GM19328 (cell line): ENCODE measurements around the gene SLC66A1.
"Not testable (repeated sequence)": the region's sequence is repeated elsewhere in the genome, so short reads cannot be mapped to it uniquely, and the experiment has no call there.

Source experiments
- ATAC-seq: cut with Tn5 transposase; IDR thresholded peaks from one replicate; pipeline ENCODE4 v1.9.1; 2021; ENCODE audit warnings: mild to moderate bottlenecking, moderate library complexity; ENCODE audit not compliant: unreplicated experiment

The SLC66A1 gene, protein sequence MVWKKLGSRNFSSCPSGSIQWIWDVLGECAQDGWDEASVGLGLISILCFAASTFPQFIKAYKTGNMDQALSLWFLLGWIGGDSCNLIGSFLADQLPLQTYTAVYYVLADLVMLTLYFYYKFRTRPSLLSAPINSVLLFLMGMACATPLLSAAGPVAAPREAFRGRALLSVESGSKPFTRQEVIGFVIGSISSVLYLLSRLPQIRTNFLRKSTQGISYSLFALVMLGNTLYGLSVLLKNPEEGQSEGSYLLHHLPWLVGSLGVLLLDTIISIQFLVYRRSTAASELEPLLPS

GRCh38 chr1:19311931-19312781 is at the start of gene SLC66A1, which contains the start of gene AKR7A2:
Gene SLC66A1 (plus strand): TSS chr1:19312326. CDS start chr1:19317678, 5,352 bp downstream.
Gene AKR7A2 (minus strand): TSS chr1:19312144. CDS start chr1:19312124, 20 bp downstream.
- peak; percentile 69 for ATAC-seq

DNA sequence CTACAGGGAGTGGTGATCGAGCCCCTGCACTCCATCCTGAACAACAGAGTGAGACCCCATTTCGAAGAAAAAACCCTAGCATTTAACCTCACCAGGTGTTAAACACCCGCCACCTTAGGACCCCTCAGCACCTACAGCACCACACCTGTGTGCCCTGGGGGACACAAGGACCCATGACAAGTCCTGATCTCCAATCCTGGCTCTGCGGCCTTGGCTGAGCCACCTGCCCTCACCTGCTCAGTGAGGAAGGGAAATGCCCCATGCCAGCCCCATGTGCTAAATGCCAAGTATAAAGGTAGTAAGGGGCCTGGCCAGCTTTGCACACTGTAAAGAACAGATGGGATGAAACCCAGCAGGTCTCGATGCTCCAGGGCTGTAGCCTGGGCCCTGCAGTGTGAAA is 49.4 kb upstream of the SLC66A1 start:
- no peak for ATAC-seq

- ATAC-seq, result no peak
Measured at GRCh38 chr1:19268445-19268844, 43.7 kb upstream of the SLC66A1 start.

DNA sequence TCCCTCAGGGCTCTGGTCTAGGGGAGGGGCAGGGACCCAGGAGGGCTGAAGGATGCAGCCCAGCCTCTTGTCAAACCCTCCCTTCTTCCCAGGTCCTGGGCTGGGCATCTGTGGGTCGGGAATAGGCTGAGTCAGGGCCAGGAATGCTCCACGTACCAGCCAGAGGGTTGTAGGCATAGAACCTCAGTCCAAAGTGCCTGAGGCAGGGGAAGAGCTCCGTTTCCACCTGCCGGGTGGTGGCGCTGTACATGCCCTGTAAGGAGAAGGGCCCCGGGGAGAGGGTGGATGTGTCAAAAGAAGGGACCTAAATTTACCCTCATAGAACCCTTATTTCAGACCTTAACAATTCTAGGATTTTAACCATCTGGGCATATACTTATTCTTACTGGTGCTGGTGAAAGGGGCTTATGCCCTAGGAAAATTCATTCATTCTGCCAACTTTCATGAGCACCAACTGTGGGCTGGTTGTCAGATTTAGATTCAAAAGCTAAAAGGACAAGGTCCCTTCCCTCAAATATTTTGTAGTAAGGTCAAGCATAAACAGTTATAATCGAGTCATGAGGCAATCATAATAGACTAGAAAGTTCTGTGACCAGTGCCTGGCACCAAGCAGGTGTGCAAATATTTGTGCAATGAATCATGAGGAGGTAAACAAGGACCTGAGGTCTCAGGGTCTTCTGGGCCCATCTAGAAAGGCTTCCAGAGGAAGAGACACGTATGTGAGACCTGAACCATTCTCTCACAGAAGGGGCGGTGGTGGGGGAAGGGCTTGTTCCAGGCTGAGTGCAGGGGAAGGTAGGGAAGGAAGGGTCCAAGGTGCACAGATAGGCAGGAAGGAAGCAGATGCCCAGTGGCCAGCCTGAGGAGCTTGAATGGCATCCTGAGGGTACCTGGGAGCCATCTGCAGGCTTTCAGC is 42.4 kb upstream of the SLC66A1 start:
- not testable (repeated sequence) for ATAC-seq

DNA sequence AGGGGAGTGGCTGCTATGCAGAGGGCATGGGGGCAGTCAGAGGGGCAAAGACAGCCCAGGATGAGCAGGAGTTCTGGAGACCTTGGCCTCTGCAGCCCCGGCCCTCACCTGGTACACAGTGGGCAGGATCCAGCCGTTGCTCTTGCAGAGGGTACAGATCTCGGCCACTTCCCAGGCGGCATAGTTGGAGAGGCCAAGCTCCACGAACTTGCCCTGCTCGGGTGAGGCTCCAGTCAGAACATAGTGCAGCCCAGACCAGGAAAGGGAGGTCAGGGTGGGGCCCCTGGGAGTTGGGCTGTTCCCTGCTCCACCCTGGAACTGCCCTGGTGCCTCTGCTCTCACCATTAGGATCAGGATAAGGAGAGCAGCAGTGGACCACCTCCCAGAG is 41.8 kb upstream of the SLC66A1 start:
- not testable (repeated sequence) for ATAC-seq

DNA sequence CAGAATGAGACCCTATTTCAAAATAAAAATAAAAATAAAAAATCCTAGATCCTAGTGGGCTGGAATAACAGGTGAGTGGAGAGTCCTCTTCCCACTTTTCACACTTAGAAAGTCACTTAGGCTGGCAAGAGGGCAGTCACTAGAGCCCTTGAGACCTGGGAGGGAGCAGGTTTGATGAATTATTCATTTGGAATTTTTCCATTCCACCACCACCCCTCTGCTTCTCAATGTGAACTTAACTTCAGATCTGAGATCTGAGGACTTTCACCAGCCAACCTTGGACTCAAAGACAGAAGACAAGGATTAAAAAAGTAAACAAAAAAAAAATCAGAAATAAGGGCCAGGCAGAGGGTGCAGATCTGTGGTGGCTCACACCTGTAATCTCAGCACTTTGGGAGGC is 40.1 kb upstream of the SLC66A1 start:
- no peak for ATAC-seq

- ATAC-seq, result no peak
Measured at GRCh38 chr1:19273106-19273843, 38.9 kb upstream of the SLC66A1 start.

DNA sequence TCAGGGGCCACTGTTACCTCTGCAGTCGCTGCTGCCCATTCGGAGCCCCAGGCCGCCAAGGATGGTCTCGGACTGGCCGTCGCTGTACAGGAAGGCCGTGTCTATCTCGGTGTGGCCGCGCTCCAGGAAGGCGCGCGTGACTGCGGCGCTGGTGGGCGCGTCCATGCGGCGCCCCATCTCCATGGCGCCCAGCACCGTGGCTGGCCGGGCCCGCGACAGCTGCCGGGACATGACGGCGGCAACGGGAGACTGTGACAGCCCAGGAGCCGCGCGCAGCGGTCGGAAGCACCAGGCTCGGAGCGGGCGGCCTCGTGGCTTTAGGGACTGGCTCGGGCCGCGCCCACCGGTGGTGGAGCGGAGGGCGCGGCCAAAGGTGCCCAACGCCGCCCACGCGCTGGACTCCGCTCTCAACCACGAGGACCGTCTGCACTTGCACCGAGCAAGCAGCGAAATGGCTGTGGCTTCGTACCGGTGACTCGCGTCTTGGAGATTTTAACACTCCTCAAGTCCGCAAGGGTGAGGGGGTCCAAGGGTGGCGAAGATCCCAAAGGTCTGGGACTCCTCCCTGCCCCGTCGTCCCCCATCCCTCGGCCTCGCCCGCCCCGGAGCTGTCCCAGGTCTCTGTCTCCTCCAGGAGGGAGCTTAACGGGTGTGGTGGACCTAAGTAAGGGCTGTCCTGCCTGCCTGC is 38.1 kb upstream of the SLC66A1 start:
- ATAC-seq, result not testable (repeated sequence)

- ATAC-seq, result no peak
Measured at GRCh38 chr1:19274636-19275035, 37.5 kb upstream of the SLC66A1 start.

- no peak for ATAC-seq
Measured at GRCh38 chr1:19283891-19284290, 28.2 kb upstream of the SLC66A1 start.

DNA sequence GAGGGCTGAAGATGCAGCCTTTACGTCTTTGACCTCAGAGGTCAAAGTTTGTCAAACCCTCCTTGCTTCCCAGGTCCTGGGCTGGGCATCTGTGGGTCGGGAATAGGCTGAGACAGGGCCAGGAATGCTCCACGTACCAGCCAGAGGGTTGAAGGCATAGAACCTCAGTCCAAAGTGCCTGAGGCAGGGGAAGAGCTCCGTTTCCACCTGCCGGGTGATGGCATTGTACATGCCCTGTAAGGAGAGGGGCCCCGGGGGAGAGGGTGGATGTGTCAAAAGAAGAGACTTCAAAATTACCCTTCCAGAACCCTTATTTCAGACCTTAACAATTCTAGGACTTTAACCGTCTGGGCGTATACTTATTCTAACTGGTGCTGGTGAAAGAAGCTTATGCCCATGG is 27.2 kb upstream of the SLC66A1 start:
- no peak for ATAC-seq

GRCh38 chr1:19285366-19285765 is 26.8 kb upstream of the SLC66A1 start:
- not testable (repeated sequence) for ATAC-seq

- ATAC-seq, result not testable (repeated sequence)
Measured at GRCh38 chr1:19285807-19286206, 26.3 kb upstream of the SLC66A1 start.

GRCh38 chr1:19287436-19288185 is 24.5 kb upstream of the SLC66A1 start:
- ATAC-seq, result no peak

DNA sequence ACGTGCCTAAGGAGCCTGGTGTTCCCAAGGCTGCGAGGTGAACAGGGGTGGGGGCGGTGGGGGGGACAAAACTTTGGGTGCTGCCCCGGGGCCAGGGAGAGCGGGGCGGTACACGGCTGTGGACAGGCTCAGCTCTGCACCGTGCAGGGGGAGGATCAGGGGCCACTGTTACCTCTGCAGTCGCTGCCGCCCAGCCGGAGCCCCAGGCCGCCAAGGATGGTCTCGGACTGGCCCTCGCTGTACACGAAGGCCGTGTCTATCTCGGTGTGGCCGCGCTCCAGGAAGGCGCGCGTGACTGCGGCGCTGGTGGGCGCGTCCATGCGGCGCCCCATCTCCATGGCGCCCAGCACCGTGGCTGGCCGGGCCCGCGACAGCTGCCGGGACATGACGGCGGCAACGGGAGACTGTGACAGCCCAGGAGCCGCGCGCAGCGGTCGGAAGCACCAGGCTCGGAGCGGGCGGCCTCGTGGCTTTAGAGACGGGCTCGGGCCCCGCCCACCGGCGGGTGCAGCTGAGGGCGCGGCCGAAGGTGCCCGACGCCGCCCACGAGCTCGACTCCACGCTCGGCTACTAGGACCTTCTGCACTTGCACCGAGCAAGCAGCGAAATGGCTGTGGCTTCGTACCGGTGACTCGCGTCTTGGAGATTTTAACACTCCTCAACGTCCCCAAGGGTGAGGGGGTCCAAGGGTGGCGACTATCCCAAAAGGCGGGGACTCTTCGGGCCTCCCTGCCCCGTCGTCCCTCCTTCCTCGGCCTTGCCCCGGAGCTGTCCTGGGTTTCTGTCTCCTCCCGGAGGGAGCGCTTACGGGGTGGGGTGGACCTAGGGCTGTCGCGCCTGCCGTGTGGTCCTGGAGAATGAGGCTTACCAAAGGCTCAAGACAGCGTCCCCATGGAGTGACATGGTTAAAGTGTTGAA is 23.5 kb upstream of the SLC66A1 start, which contains the start of gene AKR7A3:
TSS of gene AKR7A3 (minus strand) at position 447 of the 918 bp plus-strand sequence. CDS start at position 386, 61 bp downstream.
- not testable (repeated sequence) for ATAC-seq

- ATAC-seq, result no peak
Measured at GRCh38 chr1:19289244-19289643, 22.9 kb upstream of the SLC66A1 start.

DNA sequence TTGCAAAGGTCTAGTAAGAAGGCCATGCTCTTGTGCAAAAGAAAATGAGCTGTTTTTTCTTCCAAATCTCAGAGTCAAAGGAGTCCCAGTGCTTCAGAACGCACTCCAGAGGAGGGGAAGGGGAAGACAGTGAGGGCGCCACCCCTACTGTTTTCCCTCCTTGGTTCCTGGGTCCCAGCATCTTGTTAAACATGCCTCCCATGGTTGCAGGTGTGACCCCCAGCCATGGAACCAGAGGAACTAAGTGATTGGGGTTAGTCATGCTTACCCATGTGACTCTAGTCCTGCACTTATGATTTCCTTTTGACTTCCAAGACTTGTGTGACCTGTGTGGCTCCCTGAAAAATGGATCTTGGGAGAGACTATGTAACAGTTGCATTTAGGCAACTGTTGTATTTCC is 17.5 kb upstream of the SLC66A1 start:
- no peak for ATAC-seq

GRCh38 chr1:19300211-19300610 is 11.9 kb upstream of the SLC66A1 start:
- no peak for ATAC-seq
